Retinal pigment epithelial cell (primary cell): Measurements from ENCODE around the gene SMOC2.
"Not testable (repeated sequence)": the region's sequence is repeated elsewhere in the genome, so short reads cannot be mapped to it uniquely, and the experiment has no call there.

Experiments used
- DNase-seq: peaks from one replicate; pipeline ENCODE4 v3.0.0-alpha.2; 2010; ENCODE audit warnings: low read depth
- H3K4me3 ChIP-seq: 2 replicates; pipeline ENCODE4 v1.5.1; 2011; ENCODE audit warnings: mild to moderate bottlenecking, low read length, control low read depth, moderate library complexity
- CTCF ChIP-seq: conservative IDR thresholded peaks from 2 replicates; pipeline ENCODE4 v1.5.1; 2011; ENCODE audit warnings: low read depth, low read length, control low read depth, inconsistent platforms

SMOC2 gene

GRCh38 chr6:168607272-168608112 lies 166.5 kb downstream of the SMOC2 start:
- TF ChIP-seq CTCF = no peak
- no peak for DNase-seq
- H3K4me3 ChIP-seq = no peak overlapping the region

- H3K4me3 ChIP-seq = no peak overlapping the region
- no peak for DNase-seq
- no peak for TF ChIP-seq CTCF
Observed at GRCh38 chr6:168608113-168608400, 167.1 kb downstream of the SMOC2 start.

GRCh38 chr6:168609026-168609685 lies 168.2 kb downstream of the SMOC2 start:
- no peak overlapping the region for H3K4me3 ChIP-seq
- no peak for DNase-seq
- TF ChIP-seq CTCF = no peak

- no peak for TF ChIP-seq CTCF
- no peak for DNase-seq
- H3K4me3 ChIP-seq = no peak overlapping the region
Observed at GRCh38 chr6:168609914-168610490, 169.0 kb downstream of the SMOC2 start.

- not testable (repeated sequence) for H3K4me3 ChIP-seq, DNase-seq
Observed at GRCh38 chr6:168610966-168611365, 170.0 kb downstream of the SMOC2 start.

GRCh38 chr6:168611691-168612090 lies 170.7 kb downstream of the SMOC2 start:
- no peak for TF ChIP-seq CTCF
- DNase-seq = no peak
- no peak overlapping the region for H3K4me3 ChIP-seq

GRCh38 chr6:168612586-168612985 lies 171.6 kb downstream of the SMOC2 start:
- DNase-seq = no peak
- no peak for TF ChIP-seq CTCF
- no peak overlapping the region for H3K4me3 ChIP-seq
